Measurements from ENCODE around the gene CAP1.

DNA sequence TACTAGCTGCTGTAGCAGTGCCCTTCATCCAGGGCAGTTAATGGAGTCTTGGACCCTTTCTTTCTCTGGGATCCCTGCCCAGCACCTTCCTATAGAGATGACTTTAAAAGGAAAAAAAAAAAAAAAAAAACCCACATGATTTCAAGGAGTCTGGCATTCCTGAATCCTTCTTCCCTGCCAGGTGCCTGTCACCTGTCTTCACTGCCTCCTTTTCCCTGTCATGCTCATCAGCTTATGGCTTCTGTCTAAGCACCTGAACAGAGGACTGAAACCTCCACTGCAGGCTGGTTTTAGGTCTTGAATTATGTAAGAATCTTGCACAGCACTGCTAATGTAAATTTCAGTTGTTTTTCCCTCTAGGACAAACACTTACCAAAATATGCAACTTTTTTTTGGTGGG is 31.6 kb downstream of the CAP1 start:
- TF ChIP-seq, protein P1, sequence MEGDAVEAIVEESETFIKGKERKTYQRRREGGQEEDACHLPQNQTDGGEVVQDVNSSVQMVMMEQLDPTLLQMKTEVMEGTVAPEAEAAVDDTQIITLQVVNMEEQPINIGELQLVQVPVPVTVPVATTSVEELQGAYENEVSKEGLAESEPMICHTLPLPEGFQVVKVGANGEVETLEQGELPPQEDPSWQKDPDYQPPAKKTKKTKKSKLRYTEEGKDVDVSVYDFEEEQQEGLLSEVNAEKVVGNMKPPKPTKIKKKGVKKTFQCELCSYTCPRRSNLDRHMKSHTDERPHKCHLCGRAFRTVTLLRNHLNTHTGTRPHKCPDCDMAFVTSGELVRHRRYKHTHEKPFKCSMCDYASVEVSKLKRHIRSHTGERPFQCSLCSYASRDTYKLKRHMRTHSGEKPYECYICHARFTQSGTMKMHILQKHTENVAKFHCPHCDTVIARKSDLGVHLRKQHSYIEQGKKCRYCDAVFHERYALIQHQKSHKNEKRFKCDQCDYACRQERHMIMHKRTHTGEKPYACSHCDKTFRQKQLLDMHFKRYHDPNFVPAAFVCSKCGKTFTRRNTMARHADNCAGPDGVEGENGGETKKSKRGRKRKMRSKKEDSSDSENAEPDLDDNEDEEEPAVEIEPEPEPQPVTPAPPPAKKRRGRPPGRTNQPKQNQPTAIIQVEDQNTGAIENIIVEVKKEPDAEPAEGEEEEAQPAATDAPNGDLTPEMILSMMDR (IDR thresholded peaks at IDR 0.05): no peak
- TF ChIP-seq POLR2A (IDR thresholded peaks at IDR 0.05): no peak

Measured in transverse colon (tissue), 3 donors.